Prostate gland (tissue), 2 donors: Measurements from ENCODE around the gene CCL4. TPM values are rescaled to one million over a fixed set of nuclear protein-coding genes. Genes with fewer than 3 reads are reported as not detected.
"Not testable (repeated sequence)": the region's sequence is repeated elsewhere in the genome, so short reads cannot be mapped to it uniquely, and the experiment has no call there.

Experiments
- DNase-seq: peaks from one replicate; pipeline ENCODE4 v3.0.0-alpha.2; 2019; ENCODE audit warnings: low spot score
- H3K27ac ChIP-seq, 2 donors: fragments of 200-600 bp; sonication (generic); 2 replicates each; pipeline ENCODE4 v1.5.1; 2017 to 2019
- H3K27me3 ChIP-seq: fragments of 200-600 bp; sonication (generic); replicated peaks from 2 replicates; pipeline ENCODE4 v1.5.1; 2019; ENCODE audit not compliant: insufficient read depth
- H3K36me3 ChIP-seq, 2 donors: fragments of 200-600 bp; sonication (generic); 1 replicate in 1 of 2; 2 replicates in 1 of 2; pipeline versions ENCODE4 v1.5.1 to v1.8.1; 2017 to 2019
- H3K4me1 ChIP-seq: fragments of 200-600 bp; sonication (generic); replicated peaks from 2 replicates; pipeline ENCODE4 v1.5.1; 2019
- H3K4me3 ChIP-seq, 2 donors: fragments of 200-600 bp; sonication (generic); 2 replicates each; pipeline ENCODE4 v1.5.1; 2017 to 2019
- H3K9me3 ChIP-seq: fragments of 200-600 bp; sonication (generic); 2 replicates; pipeline ENCODE4 v1.5.1; 2017
- CTCF ChIP-seq, 4 experiments: fragments of 200-600 bp in 2 of 4; fragments of 450-650 bp in 2 of 4; sonication (generic) in 2 of 4; IDR thresholded peaks; 1 replicate in 3 of 4; 2 replicates in 1 of 4; pipeline ENCODE4 v1.5.1; 2016 to 2019; ENCODE audit warnings: antibody characterized with exemption in 4 of 4, mild to moderate bottlenecking in 2 of 4, moderate library complexity in 2 of 4
- POLR2A ChIP-seq: fragments of 450-650 bp; IDR thresholded peaks from one replicate; pipeline ENCODE4 v1.6.1; 2016; ENCODE audit warnings: antibody characterized with exemption, mild to moderate bottlenecking
- POLR2AphosphoS5 ChIP-seq: sonication (generic); formaldehyde crosslinking; IDR thresholded peaks from one replicate; pipeline ENCODE4 v1.6.1; 2017; ENCODE audit warnings: antibody characterized with exemption
- WGBS: methylation state at CpG from one replicate; pipeline ENCODE4 v1.1.5; 2018; 5-methylcytosine and 5-hydroxymethylcytosine counted together
- intact Hi-C: fragments of 100-400 bp; cut with DNase I; formaldehyde crosslinking; loops from one replicate; pipeline ENCODE4 v1.14.2; 2022
- total RNA-seq, 2 donors: library from RNA; depleted of rRNA; stranded (reverse); fragments of >200 nt; gene quantifications; one replicate each; pipeline ENCODE4 v1.1.0, GENCODE V29; 2016

The CCL4 gene
- total RNA-seq, 2 donors from 2014 or later, result 0.57 to 1.5 TPM

- TF ChIP-seq CTCF (IDR thresholded peaks at IDR 0.05) (no peak), POLR2A (no peak), POLR2AphosphoS5 (no peak)
- no peaks in the 10 kb centered on the region for H3K9me3 ChIP-seq
- H3K27ac ChIP-seq, result no peak overlapping the region
- DNase-seq, result no peak
- intact Hi-C loops, result no loop called here
- H3K4me3 ChIP-seq, result no peak overlapping the region
- no peaks in the 10 kb centered on the region for H3K36me3 ChIP-seq
- H3K27me3 ChIP-seq, result no peaks in the 10 kb centered on the region
- H3K4me1 ChIP-seq, result no peaks in the 10 kb centered on the region
- 93% methylated on average over 3 of the region's 3 CpGs for WGBS
These were observed 4.0 kb downstream of the CCL4 start for GRCh38 chr17:36107660-36108059.

DNA sequence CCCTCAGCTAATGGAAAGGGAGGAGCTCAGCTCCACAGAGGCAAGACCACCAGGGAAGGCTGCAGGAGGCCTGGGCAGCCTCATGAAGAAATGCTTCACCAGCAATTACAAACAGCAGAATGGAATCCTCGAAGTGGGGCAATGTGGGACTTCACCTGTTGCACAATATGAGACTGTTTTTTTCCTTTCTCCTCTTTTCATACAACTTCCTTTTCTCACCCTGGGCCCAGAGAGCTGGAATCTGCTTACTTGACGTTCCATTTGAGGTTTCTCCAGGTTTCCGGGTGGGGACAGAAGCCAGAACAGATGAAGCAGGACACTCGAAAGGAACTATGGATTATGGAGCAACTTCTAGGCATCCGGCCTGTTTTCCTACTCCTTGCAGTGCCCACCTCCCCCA lies 4.6 kb downstream of the CCL4 start:
- DNase-seq, intact Hi-C loops, H3K9me3 ChIP-seq, H3K4me3 ChIP-seq, H3K4me1 ChIP-seq, H3K36me3 ChIP-seq, H3K27ac ChIP-seq, H3K27me3 ChIP-seq: not testable (repeated sequence)
- 79% methylated on average over 5 of the region's 5 CpGs for WGBS

GRCh38 chr17:36111068-36111490 lies 7.5 kb downstream of the CCL4 start:
- no peak for TF ChIP-seq POLR2A
- no peak overlapping the region for H3K4me3 ChIP-seq
- no peaks in the 10 kb centered on the region for H3K36me3 ChIP-seq
- intact Hi-C loops, result no loop called here
- no peak overlapping the region for H3K27ac ChIP-seq
- DNase-seq, result no peak
- no peaks in the 10 kb centered on the region for H3K9me3 ChIP-seq
- no peaks in the 10 kb centered on the region for H3K27me3 ChIP-seq
- 83% methylated on average over 4 of the region's 4 CpGs for WGBS
- no peaks in the 10 kb centered on the region for H3K4me1 ChIP-seq

DNA sequence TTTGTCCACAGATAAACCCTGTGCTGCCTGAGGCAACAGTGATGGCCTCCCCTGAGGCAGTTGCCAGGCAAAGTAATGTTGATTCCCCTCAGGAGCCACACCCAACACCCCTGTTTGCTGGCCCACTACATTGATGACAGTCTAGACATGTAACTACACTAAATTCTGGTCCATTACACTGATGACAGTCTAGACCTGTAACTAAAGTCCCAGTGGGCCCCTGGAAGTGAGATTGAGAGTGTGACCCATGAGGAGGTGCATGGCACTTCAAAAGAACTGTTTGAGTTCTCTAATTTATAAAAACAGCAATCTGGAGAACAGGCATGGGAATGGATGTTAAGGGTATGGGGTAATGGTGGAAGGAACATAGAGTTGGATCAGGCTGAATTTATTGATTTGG lies 8.9 kb downstream of the CCL4 start:
- intact Hi-C loops, result no loop called here
- Histone ChIP-seq H3K27ac (no peak overlapping the region), H3K4me3 (no peak overlapping the region), H3K36me3 (no peaks in the 10 kb centered on the region), H3K27me3 (no peaks in the 10 kb centered on the region), H3K4me1 (no peaks in the 10 kb centered on the region), H3K9me3 (no peaks in the 10 kb centered on the region)
- no peak for TF ChIP-seq CTCF (IDR thresholded peaks at IDR 0.05)
- no peak for TF ChIP-seq POLR2AphosphoS5
- no peak for TF ChIP-seq POLR2A
- DNase-seq, result no peak

DNA sequence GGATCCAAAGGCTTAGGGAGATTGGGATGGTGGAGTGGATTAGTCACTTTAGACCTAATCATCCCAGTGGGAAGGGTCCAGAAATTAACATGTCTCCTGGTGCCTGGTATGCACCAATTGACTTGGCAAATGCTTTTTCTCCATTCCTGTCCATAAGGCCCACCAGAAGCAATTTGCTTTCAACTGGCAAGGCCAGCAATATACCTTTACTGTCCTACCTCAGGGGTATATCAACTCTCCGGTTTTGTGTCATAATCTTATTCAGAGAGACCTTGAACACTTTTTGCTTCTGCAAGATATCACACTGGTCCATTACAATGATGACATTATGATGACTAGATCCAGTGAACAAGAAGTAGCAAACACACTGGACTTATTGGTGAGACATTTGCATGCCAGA lies 9.5 kb downstream of the CCL4 start:
- H3K27me3 ChIP-seq, H3K36me3 ChIP-seq, intact Hi-C loops, H3K27ac ChIP-seq, DNase-seq, H3K4me1 ChIP-seq, H3K4me3 ChIP-seq, H3K9me3 ChIP-seq: not testable (repeated sequence)
- WGBS, result 89% methylated on average over 1 of the region's 1 CpG

DNA sequence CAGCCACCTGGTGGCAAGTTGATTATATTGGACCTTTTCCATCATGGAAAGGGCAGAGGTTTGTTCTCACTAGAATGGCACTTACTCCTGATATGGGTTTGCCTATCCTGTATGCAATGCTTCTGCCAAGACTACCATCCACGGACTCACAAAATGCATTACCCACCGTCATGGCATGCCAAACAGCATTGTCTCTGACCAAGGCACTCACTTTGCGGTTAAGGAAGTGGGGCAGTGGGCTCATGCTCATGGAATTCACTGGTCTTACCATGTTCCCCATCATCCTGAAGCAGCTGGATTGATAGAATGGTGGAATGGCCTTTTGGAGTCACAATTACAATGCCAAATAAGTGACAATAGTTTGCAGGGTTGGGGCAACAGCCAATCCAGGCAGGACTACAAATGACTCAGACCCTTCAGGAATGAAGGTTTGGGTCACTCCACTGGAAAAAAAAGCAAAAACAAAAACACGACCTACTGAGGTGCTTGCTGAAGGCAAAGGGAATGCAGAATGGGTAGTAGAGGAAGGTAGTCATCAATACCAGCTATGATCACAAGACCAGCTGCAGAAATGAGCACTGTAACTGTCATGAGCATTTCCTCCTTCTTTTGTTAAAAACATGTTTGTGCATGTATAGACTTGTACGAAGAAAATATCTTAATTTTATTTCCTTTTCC lies 11.5 kb downstream of the CCL4 start:
- H3K27me3 ChIP-seq, H3K27ac ChIP-seq, H3K4me3 ChIP-seq, intact Hi-C loops, H3K36me3 ChIP-seq, H3K4me1 ChIP-seq, H3K9me3 ChIP-seq, DNase-seq: not testable (repeated sequence)
- 88% methylated on average over 5 of the region's 5 CpGs for WGBS

GRCh38 chr17:36115649-36115977 lies 12.0 kb downstream of the CCL4 start:
- H3K9me3 ChIP-seq, H3K4me3 ChIP-seq, intact Hi-C loops, H3K27ac ChIP-seq, DNase-seq, H3K27me3 ChIP-seq, H3K4me1 ChIP-seq, H3K36me3 ChIP-seq: not testable (repeated sequence)
